GM08714 (cell line): ENCODE measurements around the gene OCRL.

Source experiments
- H3K4me3 ChIP-seq: fragments of 200-500 bp; sonication (Bioruptor generic); 2 replicates; pipeline ENCODE4 v1.5.1; 2014; ENCODE audit warnings: mild to moderate bottlenecking, low read length, inconsistent platforms
- ZNF274 ChIP-seq: IDR thresholded peaks from 2 replicates; pipeline ENCODE4 v1.6.1; 2012; ENCODE audit warnings: mild to moderate bottlenecking, low read depth, low read length

OCRL gene

GRCh38 chrX:129593137-129593536 is 53.1 kb downstream of the OCRL start:
- no peak for TF ChIP-seq ZNF274
- H3K4me3 ChIP-seq, result no peak overlapping the region

GRCh38 chrX:129594781-129595180 is 54.7 kb downstream of the OCRL start:
- TF ChIP-seq ZNF274, result no peak
- H3K4me3 ChIP-seq, result no peak overlapping the region

- H3K4me3 ChIP-seq, result no peak overlapping the region
- no peak for TF ChIP-seq ZNF274
Observed at GRCh38 chrX:129596077-129596476, 56.0 kb downstream of the OCRL start.

- H3K4me3 ChIP-seq, result no peak overlapping the region
- no peak for TF ChIP-seq ZNF274
Observed at GRCh38 chrX:129597905-129598304, 57.8 kb downstream of the OCRL start.

GRCh38 chrX:129599499-129599898 is 59.4 kb downstream of the OCRL start:
- no peak overlapping the region for H3K4me3 ChIP-seq
- TF ChIP-seq ZNF274, result no peak

- no peak for TF ChIP-seq ZNF274
- H3K4me3 ChIP-seq, result no peak overlapping the region
Observed at GRCh38 chrX:129599996-129600395, 59.9 kb downstream of the OCRL start.

- no peak for TF ChIP-seq ZNF274
- H3K4me3 ChIP-seq, result no peak overlapping the region
Observed at GRCh38 chrX:129600981-129601424, 60.9 kb downstream of the OCRL start.

GRCh38 chrX:129606918-129607317 is 66.9 kb downstream of the OCRL start:
- no peak overlapping the region for H3K4me3 ChIP-seq
- TF ChIP-seq ZNF274, result no peak

- H3K4me3 ChIP-seq, result no peak overlapping the region
- no peak for TF ChIP-seq ZNF274
Observed at GRCh38 chrX:129608496-129608895, 68.4 kb downstream of the OCRL start.

GRCh38 chrX:129609395-129609794 is 69.3 kb downstream of the OCRL start:
- no peak for TF ChIP-seq ZNF274
- H3K4me3 ChIP-seq, result no peak overlapping the region

GRCh38 chrX:129612396-129612795 is 72.3 kb downstream of the OCRL start:
- no peak for TF ChIP-seq ZNF274
- no peak overlapping the region for H3K4me3 ChIP-seq

- no peak for TF ChIP-seq ZNF274
- H3K4me3 ChIP-seq, result no peak overlapping the region
Observed at GRCh38 chrX:129613596-129613995, 73.5 kb downstream of the OCRL start.

- TF ChIP-seq ZNF274, result no peak
- no peak overlapping the region for H3K4me3 ChIP-seq
Observed at GRCh38 chrX:129614481-129615255, 74.6 kb downstream of the OCRL start.

- no peak for TF ChIP-seq ZNF274
- no peak overlapping the region for H3K4me3 ChIP-seq
Observed at GRCh38 chrX:129617420-129617819, 77.4 kb downstream of the OCRL start.

GRCh38 chrX:129618997-129619396 is 78.9 kb downstream of the OCRL start:
- H3K4me3 ChIP-seq, result no peak overlapping the region
- no peak for TF ChIP-seq ZNF274
